Hepatocyte (in vitro differentiated cells): ENCODE data around the gene HAO2.

ENCODE experiments used
- CTCF ChIP-seq: fragments of 200-600 bp; sonication (generic); IDR thresholded peaks from 2 replicates; pipeline ENCODE4 v1.5.1; 2016; ENCODE audit warnings: antibody characterized with exemption, mild to moderate bottlenecking; ENCODE audit not compliant: poor library complexity
- EZH2 ChIP-seq: fragments of 200-600 bp; sonication (generic); IDR thresholded peaks from 2 replicates; pipeline ENCODE4 v1.6.1; 2016; ENCODE audit warnings: antibody characterized with exemption, mild to moderate bottlenecking, borderline replicate concordance
- EZH2phosphoT487 ChIP-seq: fragments of 200-600 bp; sonication (generic); IDR thresholded peaks from one replicate; pipeline ENCODE4 v1.6.1; 2018; ENCODE audit warnings: antibody characterized with exemption, mild to moderate bottlenecking, low read depth, moderate library complexity; ENCODE audit not compliant: unreplicated experiment, severe bottlenecking

DNA sequence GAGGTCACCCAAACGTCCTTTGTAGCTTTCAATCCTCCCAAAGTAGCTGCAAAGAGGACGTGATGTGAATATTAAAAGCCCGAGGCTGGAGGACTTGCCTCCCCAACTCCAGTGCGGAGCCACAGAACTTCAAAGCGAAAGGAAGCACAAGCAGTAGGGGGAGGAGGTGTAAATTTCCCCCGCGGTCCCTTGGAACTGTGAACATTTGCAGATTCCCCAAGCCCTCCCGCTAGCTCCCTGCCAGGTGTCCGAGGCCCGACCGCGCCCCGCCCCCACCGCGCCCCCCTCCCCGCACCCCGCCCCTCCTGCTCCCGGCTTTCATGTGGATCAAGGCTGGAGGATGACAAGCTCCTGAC is 41.5 kb upstream of the HAO2 start:
- TF ChIP-seq CTCF (no peak), EZH2 (no peak), EZH2phosphoT487 (no peak)
